Uterus (tissue), 4 donors: ENCODE measurements around the gene WSCD1. TPM values are rescaled to one million over a fixed set of nuclear protein-coding genes. Genes with fewer than 3 reads are reported as not detected.

Experiments
- DNase-seq, 2 donors: peaks; one replicate each; pipeline ENCODE4 v3.0.0-alpha.2; 2019 to 2020
- H3K27ac ChIP-seq, 2 donors: fragments of 200-600 bp; sonication (generic); 1 replicate in 1 of 2; 2 replicates in 1 of 2; pipeline ENCODE4 v1.5.1; 2016 to 2018
- H3K27me3 ChIP-seq, 2 donors: fragments of 200-600 bp; sonication (generic); one replicate each; pipeline ENCODE4 v1.5.1; 2018 to 2019; ENCODE audit warnings: control low read depth in 1 of 2
- H3K36me3 ChIP-seq, 2 donors: fragments of 200-600 bp; sonication (generic); one replicate each; pipeline ENCODE4 v1.5.1; 2019; ENCODE audit warnings: control low read depth in 1 of 2
- H3K4me1 ChIP-seq, 2 donors: fragments of 200-600 bp; sonication (generic); one replicate each; pipeline ENCODE4 v1.5.1; 2018 to 2019; ENCODE audit warnings: control low read depth in 1 of 2
- H3K4me3 ChIP-seq, 2 donors: fragments of 200-600 bp; sonication (generic); 1 replicate in 1 of 2; 2 replicates in 1 of 2; pipeline ENCODE4 v1.5.1; 2018 to 2019; ENCODE audit warnings: mild to moderate bottlenecking in 1 of 2
- H3K9me3 ChIP-seq, 2 donors: fragments of 200-600 bp; sonication (generic); one replicate each; pipeline ENCODE4 v1.5.1; 2019; ENCODE audit warnings: control low read depth in 1 of 2
- POLR2A ChIP-seq, 2 donors: fragments of 450-650 bp; IDR thresholded peaks; one replicate each; pipeline ENCODE4 v1.6.1; 2016; ENCODE audit warnings: antibody characterized with exemption in 2 of 2, mild to moderate bottlenecking in 1 of 2, moderate library complexity in 1 of 2
- intact Hi-C: fragments of 100-400 bp; cut with DNase I; formaldehyde crosslinking; loops from one replicate; pipeline ENCODE4 v1.15.1; 2023; ENCODE audit warnings: low total_unique reads
- total RNA-seq, 4 donors: library from RNA; depleted of rRNA in 3 of 4; stranded (reverse); fragments of >200 nt in 3 of 4; gene quantifications; one replicate each; pipeline versions ENCODE4 v1.1.0 to v1.2.4, GENCODE V29; 2014 to 2023
- TF ChIP-seq, protein P1 (sequence below), 4 experiments: fragments of 200-600 bp in 2 of 4; fragments of 450-650 bp in 2 of 4; sonication (generic) in 2 of 4; IDR thresholded peaks; one replicate each; pipeline ENCODE4 v1.5.1; 2016 to 2019; ENCODE audit warnings: antibody characterized with exemption in 4 of 4, mild to moderate bottlenecking in 2 of 4, moderate library complexity in 1 of 4
- donor health status: DM: yes; HTN: yes; CAD: no.

WSCD1 gene
- total RNA-seq, 4 donors from 2014 or later = 3.8 to 12.7 (median 6.6) TPM

DNA sequence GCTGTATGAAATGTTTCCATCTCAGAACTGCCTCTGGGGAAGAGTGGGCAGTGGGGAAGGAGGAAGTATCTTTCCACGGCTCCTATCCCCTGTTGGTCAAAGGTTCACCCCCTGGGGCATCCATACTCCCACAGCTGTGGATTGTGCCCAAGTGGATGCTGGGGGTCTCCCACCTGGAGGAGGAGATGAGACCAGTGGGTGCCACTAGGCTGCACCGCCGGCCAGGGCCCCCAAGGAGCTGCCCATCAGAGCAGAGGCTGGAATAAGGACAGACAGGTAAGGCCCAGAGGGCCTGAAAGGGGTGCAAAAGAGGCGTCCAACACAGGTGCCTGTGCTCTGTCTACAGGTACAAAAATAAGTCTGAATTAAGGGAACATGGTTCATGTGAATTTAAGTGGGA is 87.5 kb downstream of the WSCD1 start:
- TF ChIP-seq, protein P1, sequence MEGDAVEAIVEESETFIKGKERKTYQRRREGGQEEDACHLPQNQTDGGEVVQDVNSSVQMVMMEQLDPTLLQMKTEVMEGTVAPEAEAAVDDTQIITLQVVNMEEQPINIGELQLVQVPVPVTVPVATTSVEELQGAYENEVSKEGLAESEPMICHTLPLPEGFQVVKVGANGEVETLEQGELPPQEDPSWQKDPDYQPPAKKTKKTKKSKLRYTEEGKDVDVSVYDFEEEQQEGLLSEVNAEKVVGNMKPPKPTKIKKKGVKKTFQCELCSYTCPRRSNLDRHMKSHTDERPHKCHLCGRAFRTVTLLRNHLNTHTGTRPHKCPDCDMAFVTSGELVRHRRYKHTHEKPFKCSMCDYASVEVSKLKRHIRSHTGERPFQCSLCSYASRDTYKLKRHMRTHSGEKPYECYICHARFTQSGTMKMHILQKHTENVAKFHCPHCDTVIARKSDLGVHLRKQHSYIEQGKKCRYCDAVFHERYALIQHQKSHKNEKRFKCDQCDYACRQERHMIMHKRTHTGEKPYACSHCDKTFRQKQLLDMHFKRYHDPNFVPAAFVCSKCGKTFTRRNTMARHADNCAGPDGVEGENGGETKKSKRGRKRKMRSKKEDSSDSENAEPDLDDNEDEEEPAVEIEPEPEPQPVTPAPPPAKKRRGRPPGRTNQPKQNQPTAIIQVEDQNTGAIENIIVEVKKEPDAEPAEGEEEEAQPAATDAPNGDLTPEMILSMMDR (IDR thresholded peaks at IDR 0.05) = no peak
- no peak for TF ChIP-seq POLR2A (IDR thresholded peaks at IDR 0.05)
- H3K27me3 ChIP-seq = no peaks in the 10 kb centered on the region
- no peaks in the 10 kb centered on the region for H3K4me1 ChIP-seq
- intact Hi-C loops = no loop called here
- no peaks in the 10 kb centered on the region for H3K36me3 ChIP-seq
- DNase-seq = no peak
- no peak overlapping the region for H3K27ac ChIP-seq
- H3K9me3 ChIP-seq = no peaks in the 10 kb centered on the region
- H3K4me3 ChIP-seq = no peak overlapping the region

- TF ChIP-seq, protein P1 (IDR thresholded peaks at IDR 0.05) = no peak
- no peak for TF ChIP-seq POLR2A (IDR thresholded peaks at IDR 0.05)
- no peak for DNase-seq
- Histone ChIP-seq H3K36me3 (no peaks in the 10 kb centered on the region), H3K27me3 (no peaks in the 10 kb centered on the region), H3K4me1 (no peaks in the 10 kb centered on the region), H3K9me3 (no peaks in the 10 kb centered on the region), H3K27ac (no peak overlapping the region), H3K4me3 (no peak overlapping the region)
- intact Hi-C loops = no loop called here
These were observed 89.5 kb downstream of the WSCD1 start for GRCh38 chr17:6159541-6160231.

DNA sequence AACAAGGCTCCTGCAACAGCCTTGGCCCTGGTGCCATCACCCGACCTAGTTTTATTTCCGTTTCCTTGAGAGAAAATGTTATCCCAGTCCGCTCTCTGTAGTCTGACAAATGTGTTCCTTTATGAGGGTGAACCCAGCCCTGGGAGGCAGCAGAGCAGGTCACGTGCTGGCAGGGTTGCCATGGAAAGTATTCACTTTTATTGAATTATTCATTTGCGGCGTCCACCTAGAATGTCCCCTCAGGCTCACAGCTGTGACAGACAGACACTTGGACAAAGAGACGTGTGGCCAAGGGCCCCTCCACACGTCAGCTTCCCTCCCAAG is 90.0 kb downstream of the WSCD1 start:
- Histone ChIP-seq H3K27me3 (no peaks in the 10 kb centered on the region), H3K4me3 (no peak overlapping the region), H3K4me1 (no peaks in the 10 kb centered on the region), H3K36me3 (no peaks in the 10 kb centered on the region), H3K9me3 (no peaks in the 10 kb centered on the region), H3K27ac (no peak overlapping the region)
- TF ChIP-seq, protein P1 (IDR thresholded peaks at IDR 0.05) = no peak
- no peak for TF ChIP-seq POLR2A (IDR thresholded peaks at IDR 0.05)
- intact Hi-C loops = no loop called here
- DNase-seq = no peak

DNA sequence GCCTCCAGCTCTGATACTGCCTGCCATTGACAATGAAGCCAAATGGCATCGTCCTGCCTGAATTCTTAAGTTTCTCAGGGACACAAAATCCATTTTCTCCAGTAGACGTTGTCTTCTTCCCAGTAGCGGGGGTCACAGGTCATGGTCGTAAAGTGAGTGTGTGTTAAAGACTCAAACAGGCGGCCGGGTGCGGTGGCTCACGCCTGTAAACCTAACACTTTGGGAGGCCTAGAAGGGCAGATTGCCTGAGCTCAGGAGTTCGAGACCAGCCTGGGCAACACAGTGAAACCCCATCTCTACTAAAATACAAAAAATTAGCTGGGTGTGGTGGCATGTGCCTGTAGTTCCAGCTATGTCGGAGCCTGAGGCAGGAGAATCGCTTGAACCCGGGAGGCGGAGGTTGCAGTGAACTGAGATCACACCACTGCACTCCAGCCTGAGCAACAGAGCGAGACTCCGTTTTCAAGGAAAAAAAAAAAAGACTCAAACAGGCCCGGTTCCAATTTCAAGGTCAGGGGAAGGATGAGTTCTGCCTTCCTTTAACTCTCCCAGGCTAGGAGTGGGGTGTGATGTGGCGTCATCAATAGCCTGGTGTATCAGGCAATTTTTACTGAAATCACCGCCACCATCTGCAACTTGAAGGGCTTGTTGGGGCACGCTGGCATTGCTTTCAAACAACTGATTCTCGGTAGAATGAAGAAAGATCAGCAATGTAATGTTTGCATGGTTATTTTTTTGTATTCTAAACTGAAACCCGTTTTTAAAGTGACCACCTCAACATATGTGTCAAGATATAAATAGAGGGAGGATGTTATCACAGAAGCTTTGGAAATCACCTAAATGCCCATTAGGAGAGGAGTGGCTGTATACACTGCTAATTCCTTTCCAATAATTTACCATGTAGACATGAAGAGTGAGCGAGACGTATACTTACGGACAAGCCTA is 91.0 kb downstream of the WSCD1 start:
- H3K27me3 ChIP-seq = no peaks in the 10 kb centered on the region
- DNase-seq = no peak
- no peak overlapping the region for H3K4me3 ChIP-seq
- H3K36me3 ChIP-seq = no peaks in the 10 kb centered on the region
- no peak overlapping the region for H3K27ac ChIP-seq
- intact Hi-C loops = no loop called here
- no peaks in the 10 kb centered on the region for H3K9me3 ChIP-seq
- no peaks in the 10 kb centered on the region for H3K4me1 ChIP-seq
- no peak for TF ChIP-seq POLR2A (IDR thresholded peaks at IDR 0.05)
- TF ChIP-seq, protein P1 (IDR thresholded peaks at IDR 0.05) = no peak

GRCh38 chr17:6162216-6162615 is 92.0 kb downstream of the WSCD1 start:
- Histone ChIP-seq H3K27me3 (no peaks in the 10 kb centered on the region), H3K27ac (no peak overlapping the region), H3K4me1 (no peaks in the 10 kb centered on the region), H3K36me3 (no peaks in the 10 kb centered on the region), H3K4me3 (no peak overlapping the region), H3K9me3 (no peaks in the 10 kb centered on the region)
- no peak for DNase-seq
- TF ChIP-seq, protein P1 (IDR thresholded peaks at IDR 0.05) = no peak
- no peak for TF ChIP-seq POLR2A (IDR thresholded peaks at IDR 0.05)
- intact Hi-C loops = no loop called here
